Pancreas (tissue), 10 donors: ENCODE measurements around the gene ICAM1. TPM values are rescaled to one million over a fixed set of nuclear protein-coding genes. Genes with fewer than 3 reads are reported as not detected.
"Not testable (repeated sequence)": the region's sequence is repeated elsewhere in the genome, so short reads cannot be mapped to it uniquely, and the experiment has no call there.

ENCODE experiments used
- ATAC-seq, 4 donors: fragments of 200-7000 bp; cut with Tn5 transposase; one replicate each; pipeline versions ENCODE4 v1.8.0 to v1.9.1; 2020; ENCODE audit warnings: mild to moderate bottlenecking in 4 of 4, moderate library complexity in 4 of 4
- DNase-seq, 6 donors: peaks; one replicate each; pipeline ENCODE4 v3.0.0-alpha.2; 2020
- FAIRE-seq: peaks from 2 replicates; lab custom pipeline; 2012; peaks lifted over from hg19 to GRCh38; lab: Jason Lieb, UNC
- H3K27ac ChIP-seq, 4 donors: fragments of 200-600 bp; sonication (generic); 1 replicate in 3 of 4; 2 replicates in 1 of 4; pipeline versions ENCODE4 v1.5.0 to v1.8.0; 2020
- H3K27me3 ChIP-seq, 4 donors: fragments of 200-600 bp; one replicate each; pipeline ENCODE4 v1.8.0; 2021
- H3K36me3 ChIP-seq, 3 donors: fragments of 200-600 bp; sonication (generic) in 1 of 3; one replicate each; pipeline versions ENCODE4 v1.5.0 to v1.8.0; 2020 to 2021
- H3K4me1 ChIP-seq, 3 donors: fragments of 200-600 bp; one replicate each; pipeline ENCODE4 v1.8.0; 2021
- H3K4me3 ChIP-seq, 4 donors: fragments of 200-600 bp; sonication (generic) in 2 of 4; one replicate each; pipeline versions ENCODE4 v1.5.0 to v1.8.0; 2020 to 2021
- H3K9me3 ChIP-seq, 4 donors: fragments of 200-600 bp; one replicate each; pipeline ENCODE4 v1.8.0; 2021
- WGBS, 2 donors: extraction: QIAGEN DNeasy Blood & Tissue Kit; methylation state at CpG; one replicate each; pipeline ENCODE4 v1.1.7; 2013; 5-methylcytosine and 5-hydroxymethylcytosine counted together
- intact Hi-C, 3 donors: fragments of 100-400 bp; cut with DNase I; formaldehyde crosslinking; loops; one replicate each; pipeline versions ENCODE4 v1.11.1 to v1.14.2; 2022
- polyA plus RNA-seq, 2 donors: library from polyadenylated mRNA; stranded (reverse); fragments of 200-250 nt; gene quantifications; one replicate each; pipeline ENCODE4 v1.2.3, GENCODE V29; 2013
- total RNA-seq, 6 donors: library from RNA; stranded (reverse); fragmentation: NEBNext Ultra II Directional in 4 of 6; extraction: Animal tissue kit (Norgen Biotek cat#: 25700) in 4 of 6; gene quantifications; one replicate each; pipeline versions ENCODE4 v1.2.1 to v1.2.4, GENCODE V29; 2021 to 2023
- TF ChIP-seq, protein P1 (sequence below), 4 donors: fragments of 200-600 bp; sonication (generic) in 3 of 4; IDR thresholded peaks; one replicate each; pipeline versions ENCODE4 v1.5.0 to v1.8.0; 2021; ENCODE audit warnings: antibody characterized with exemption in 4 of 4
- donor health status: healthy with polysubstance abuse.
- donor health status: DM: no; HTN: no; CAD: no; lungs with moderate emphysema.
- donor health status: DM: no; HTN: no; CAD: no.
- donor health status: control.
- donor health status: control.
- donor health status: Bipolar disorder and iron deficiency.
- donor health status: DM: yes; HTN: yes; CAD: no.
- donor health status: DM: no; HTN: no; CAD: no.
- donor health status: DM: no; HTN: no; CAD: no.
- donor health status: DM: yes; HTN: yes; CAD: no.

Gene ICAM1
- total and polyA plus RNA-seq, 8 donors = 2.2 to 32.4 (median 6.8) TPM

GRCh38 chr19:10278935-10279334 lies 8.0 kb downstream of the ICAM1 start:
- H3K9me3 ChIP-seq = no peaks in the 10 kb centered on the region
- intact Hi-C loops = loop anchor here in 1 of 3 donors (10.0 kb wide), 1 partner anchor 116 kb away; no protein-coding TSS in a partner anchor
- FAIRE-seq (no peak), DNase-seq (no peak), ATAC-seq (no peak)
- H3K27me3 ChIP-seq = no peaks in the 10 kb centered on the region
- H3K4me3 ChIP-seq = no peak overlapping the region
- H3K27ac ChIP-seq = no peak overlapping the region
- 71 to 88% methylated on average over 1 of the region's 1 CpG for WGBS, 2 donors
- no peaks in the 10 kb centered on the region for H3K36me3 ChIP-seq
- no peaks in the 10 kb centered on the region for H3K4me1 ChIP-seq
- TF ChIP-seq, protein P1, sequence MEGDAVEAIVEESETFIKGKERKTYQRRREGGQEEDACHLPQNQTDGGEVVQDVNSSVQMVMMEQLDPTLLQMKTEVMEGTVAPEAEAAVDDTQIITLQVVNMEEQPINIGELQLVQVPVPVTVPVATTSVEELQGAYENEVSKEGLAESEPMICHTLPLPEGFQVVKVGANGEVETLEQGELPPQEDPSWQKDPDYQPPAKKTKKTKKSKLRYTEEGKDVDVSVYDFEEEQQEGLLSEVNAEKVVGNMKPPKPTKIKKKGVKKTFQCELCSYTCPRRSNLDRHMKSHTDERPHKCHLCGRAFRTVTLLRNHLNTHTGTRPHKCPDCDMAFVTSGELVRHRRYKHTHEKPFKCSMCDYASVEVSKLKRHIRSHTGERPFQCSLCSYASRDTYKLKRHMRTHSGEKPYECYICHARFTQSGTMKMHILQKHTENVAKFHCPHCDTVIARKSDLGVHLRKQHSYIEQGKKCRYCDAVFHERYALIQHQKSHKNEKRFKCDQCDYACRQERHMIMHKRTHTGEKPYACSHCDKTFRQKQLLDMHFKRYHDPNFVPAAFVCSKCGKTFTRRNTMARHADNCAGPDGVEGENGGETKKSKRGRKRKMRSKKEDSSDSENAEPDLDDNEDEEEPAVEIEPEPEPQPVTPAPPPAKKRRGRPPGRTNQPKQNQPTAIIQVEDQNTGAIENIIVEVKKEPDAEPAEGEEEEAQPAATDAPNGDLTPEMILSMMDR (IDR thresholded peaks at IDR 0.05) = no peak

DNA sequence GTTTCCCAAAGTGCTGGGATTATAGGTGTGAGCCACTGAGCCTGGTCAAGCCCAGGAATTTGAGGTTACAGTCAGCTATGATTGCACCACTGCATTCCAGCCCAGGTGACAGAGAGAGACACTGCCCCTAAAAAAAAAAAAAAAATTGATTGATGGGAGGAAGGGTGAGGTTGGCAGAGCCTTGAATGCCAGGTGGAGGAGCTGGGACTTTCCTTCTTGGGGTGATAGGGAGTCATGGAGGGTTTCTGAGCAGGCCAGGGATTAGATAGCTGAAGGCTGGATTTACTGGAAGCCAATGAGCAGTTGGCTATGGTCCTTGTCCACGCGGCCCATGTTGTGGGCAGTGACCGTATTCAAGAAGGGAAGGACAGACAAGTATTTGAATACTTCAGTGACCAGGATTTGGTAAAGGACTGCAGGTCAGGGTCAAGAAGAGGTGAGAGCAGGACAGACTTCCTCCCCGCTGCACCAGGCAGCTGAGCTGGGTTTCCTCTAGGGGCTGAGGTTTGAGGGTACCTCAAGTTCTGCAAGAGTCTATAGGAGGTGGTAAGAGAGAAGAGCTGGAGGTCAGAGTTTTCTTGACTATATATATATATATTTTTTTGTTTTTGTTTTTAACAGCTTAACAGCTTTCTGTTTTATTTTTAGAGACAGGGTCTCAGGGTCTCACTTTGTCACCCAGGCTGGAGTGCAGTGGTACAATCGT lies 9.0 kb downstream of the ICAM1 start:
- 79 to 80% methylated on average over 5 of the region's 5 CpGs for WGBS, 2 donors
- Histone ChIP-seq H3K27me3 (no peaks in the 10 kb centered on the region), H3K27ac (no peak overlapping the region), H3K36me3 (no peaks in the 10 kb centered on the region), H3K4me3 (no peak overlapping the region), H3K9me3 (no peaks in the 10 kb centered on the region), H3K4me1 (no peaks in the 10 kb centered on the region)
- intact Hi-C loops = loop anchor here in 1 of 3 donors (10.0 kb wide), 1 partner anchor 115 kb away; no protein-coding TSS in a partner anchor
- FAIRE-seq = no peak
- DNase-seq = no peak
- TF ChIP-seq, protein P1 (IDR thresholded peaks at IDR 0.05) = no peak
- no peak for ATAC-seq

DNA sequence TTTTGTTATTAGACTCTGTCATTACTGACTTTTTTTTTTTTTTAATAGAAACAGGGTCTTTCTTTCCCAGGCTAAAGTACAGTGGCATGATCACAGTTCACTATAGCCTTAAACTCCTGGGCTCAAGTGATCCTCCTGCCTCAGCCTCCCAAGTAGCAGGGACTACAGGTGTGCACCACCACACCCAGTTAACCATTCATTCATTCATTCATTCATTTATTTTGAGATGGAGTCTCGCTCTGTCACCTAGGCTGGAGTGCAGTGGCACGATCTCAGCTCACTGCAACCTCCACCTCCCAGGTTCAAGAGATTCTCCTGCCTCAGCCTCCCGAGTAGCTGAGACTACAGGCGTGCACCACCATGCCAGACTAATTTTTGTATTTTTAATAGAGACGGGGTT lies 11.1 kb downstream of the ICAM1 start:
- intact Hi-C loops, H3K36me3 ChIP-seq, H3K27ac ChIP-seq, H3K4me3 ChIP-seq, H3K4me1 ChIP-seq, H3K27me3 ChIP-seq, DNase-seq, ATAC-seq, H3K9me3 ChIP-seq, FAIRE-seq: not testable (repeated sequence)
- WGBS, 2 donors = 81 to 84% methylated on average over 5 of the region's 5 CpGs

GRCh38 chr19:10283301-10284064 lies 12.6 kb downstream of the ICAM1 start:
- peaks cover 0 to 9% (median 6%) of the 10 kb centered on the region in 4 donors for H3K27me3 ChIP-seq
- FAIRE-seq (no peak), ATAC-seq (no peak), DNase-seq (no peak)
- H3K36me3 ChIP-seq = no peaks in the 10 kb centered on the region
- H3K4me3 ChIP-seq = no peak overlapping the region
- no peaks in the 10 kb centered on the region for H3K9me3 ChIP-seq
- H3K4me1 ChIP-seq = peaks cover 0 to 8% (median 0%) of the 10 kb centered on the region in 3 donors
- 51 to 61% methylated on average over 23 of the region's 23 CpGs for WGBS, 2 donors
- TF ChIP-seq, protein P1 (IDR thresholded peaks at IDR 0.05) = no peak
- intact Hi-C loops = no loop called here
- no peak overlapping the region for H3K27ac ChIP-seq

- ATAC-seq (no peak), DNase-seq (no peak), FAIRE-seq (no peak)
- Histone ChIP-seq H3K27me3 (peaks cover 0 to 9% (median 6%) of the 10 kb centered on the region in 4 donors), H3K9me3 (no peaks in the 10 kb centered on the region), H3K27ac (no peak overlapping the region), H3K4me3 (no peak overlapping the region), H3K4me1 (peaks cover 0 to 10% (median 0%) of the 10 kb centered on the region in 3 donors), H3K36me3 (no peaks in the 10 kb centered on the region)
- 75 to 87% methylated on average over 34 of the region's 34 CpGs for WGBS, 2 donors
- intact Hi-C loops = no loop called here
- TF ChIP-seq, protein P1 (IDR thresholded peaks at IDR 0.05) = no peak
Measured at GRCh38 chr19:10284065-10284959, 13.4 kb downstream of the ICAM1 start.
